Esophagus squamous epithelium (tissue), 4 donors: ENCODE measurements around the gene IL20RA.

Source experiments
- POLR2A ChIP-seq, 4 donors: fragments of 450-650 bp; IDR thresholded peaks; one replicate each; pipeline ENCODE4 v1.6.1; 2017; ENCODE audit warnings: antibody characterized with exemption in 4 of 4, mild to moderate bottlenecking in 4 of 4, moderate library complexity in 3 of 4
- TF ChIP-seq, protein P1 (sequence below), 6 experiments: fragments of 450-650 bp in 4 of 6; fragments of 200-600 bp in 2 of 6; sonication (generic) in 2 of 6; IDR thresholded peaks; one replicate each; pipeline ENCODE4 v1.5.1; 2016 to 2019; ENCODE audit warnings: antibody characterized with exemption in 6 of 6, mild to moderate bottlenecking in 4 of 6, moderate library complexity in 4 of 6

DNA sequence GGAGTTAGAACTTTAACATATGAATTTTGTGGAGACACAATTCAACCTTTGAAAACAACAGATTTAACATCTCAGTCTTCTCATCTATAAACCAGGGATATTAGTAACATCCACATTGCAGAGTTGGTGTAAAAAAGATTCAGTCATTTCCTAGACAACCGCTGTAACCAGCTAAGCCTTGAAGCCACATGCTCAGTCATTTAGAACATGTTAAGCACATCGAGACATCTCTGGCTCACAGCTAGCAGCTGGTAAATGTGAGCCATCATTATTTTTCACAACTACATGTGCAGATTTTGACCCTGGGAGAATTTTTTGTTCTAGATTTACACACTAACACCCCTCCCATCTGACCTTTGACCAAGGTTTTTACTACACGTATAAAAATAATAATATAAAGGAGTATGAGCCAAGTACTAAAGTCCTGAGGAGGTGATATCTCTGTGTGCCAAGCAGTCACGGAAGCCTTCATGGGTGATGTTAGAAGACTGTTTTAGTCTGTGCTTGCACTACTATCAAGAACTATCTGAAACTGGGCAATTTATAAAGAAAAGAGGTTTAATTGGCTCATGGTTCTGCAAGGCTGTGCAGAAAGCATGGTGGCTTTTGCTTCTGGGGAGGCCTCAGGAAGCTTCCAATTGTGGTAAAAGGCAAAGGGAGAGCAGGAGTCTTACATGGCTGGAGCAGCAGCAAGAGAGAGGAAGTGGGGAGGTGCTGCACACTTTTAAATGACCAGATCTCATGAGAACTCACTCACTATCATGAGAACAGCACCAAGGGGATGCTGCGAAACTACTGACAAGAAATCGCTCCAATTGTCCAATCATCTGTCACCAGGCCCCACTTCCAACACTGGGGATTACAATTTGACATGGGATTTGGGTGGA, 48.7 kb upstream of the IL20RA start:
- TF ChIP-seq, protein P1, sequence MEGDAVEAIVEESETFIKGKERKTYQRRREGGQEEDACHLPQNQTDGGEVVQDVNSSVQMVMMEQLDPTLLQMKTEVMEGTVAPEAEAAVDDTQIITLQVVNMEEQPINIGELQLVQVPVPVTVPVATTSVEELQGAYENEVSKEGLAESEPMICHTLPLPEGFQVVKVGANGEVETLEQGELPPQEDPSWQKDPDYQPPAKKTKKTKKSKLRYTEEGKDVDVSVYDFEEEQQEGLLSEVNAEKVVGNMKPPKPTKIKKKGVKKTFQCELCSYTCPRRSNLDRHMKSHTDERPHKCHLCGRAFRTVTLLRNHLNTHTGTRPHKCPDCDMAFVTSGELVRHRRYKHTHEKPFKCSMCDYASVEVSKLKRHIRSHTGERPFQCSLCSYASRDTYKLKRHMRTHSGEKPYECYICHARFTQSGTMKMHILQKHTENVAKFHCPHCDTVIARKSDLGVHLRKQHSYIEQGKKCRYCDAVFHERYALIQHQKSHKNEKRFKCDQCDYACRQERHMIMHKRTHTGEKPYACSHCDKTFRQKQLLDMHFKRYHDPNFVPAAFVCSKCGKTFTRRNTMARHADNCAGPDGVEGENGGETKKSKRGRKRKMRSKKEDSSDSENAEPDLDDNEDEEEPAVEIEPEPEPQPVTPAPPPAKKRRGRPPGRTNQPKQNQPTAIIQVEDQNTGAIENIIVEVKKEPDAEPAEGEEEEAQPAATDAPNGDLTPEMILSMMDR (IDR thresholded peaks at IDR 0.05), result no peak
- TF ChIP-seq POLR2A (IDR thresholded peaks at IDR 0.05), result no peak
